ENCODE measurements around the gene SMYD3.
"Not testable (repeated sequence)": the region's sequence is repeated elsewhere in the genome, so short reads cannot be mapped to it uniquely, and the experiment has no call there.

SMYD3 gene

GRCh38 chr1:245978915-245979314 lies 528.2 kb downstream of the SMYD3 start:
- H3K27ac ChIP-seq (ENCODE audit: low read depth, low read length), result no peak overlapping the region
- H2AFZ ChIP-seq (ENCODE audit: low read depth, low read length, severe bottlenecking), result no peak overlapping the region
- no peak overlapping the region for H3K4me2 ChIP-seq (ENCODE audit: low read depth, low read length, poor library complexity, severe bottlenecking)
- H3K79me2 ChIP-seq (ENCODE audit: insufficient read depth, low read length), result no peaks in the 10 kb centered on the region
- no peak overlapping the region for H3K4me3 ChIP-seq (ENCODE audit: insufficient read depth, low read length, poor library complexity, severe bottlenecking)
- TF ChIP-seq CTCF (IDR thresholded peaks at IDR 0.05; ENCODE audit: insufficient read depth, low read length, poor library complexity, severe bottlenecking) (no peak), EZH2phosphoT487 (conservative IDR thresholded peaks at IDR 0.05; ENCODE audit: low read length) (no peak)
- H3K9ac ChIP-seq (ENCODE audit: low read length), result no peak overlapping the region
- no peaks in the 10 kb centered on the region for H3K27me3 ChIP-seq (ENCODE audit: low read length)
- H3K36me3 ChIP-seq (ENCODE audit: low read length), result no peaks in the 10 kb centered on the region
- H4K20me1 ChIP-seq (ENCODE audit: low read depth, low read length), result no peaks in the 10 kb centered on the region
- no peaks in the 10 kb centered on the region for H3K9me3 ChIP-seq (ENCODE audit: insufficient read depth, low read length)
- no peaks in the 10 kb centered on the region for H3K9me2 ChIP-seq (replicated peaks; ENCODE audit: insufficient read depth, low read length)
- H3F3A ChIP-seq (ENCODE audit: insufficient read depth), result no peaks in the 10 kb centered on the region

DNA sequence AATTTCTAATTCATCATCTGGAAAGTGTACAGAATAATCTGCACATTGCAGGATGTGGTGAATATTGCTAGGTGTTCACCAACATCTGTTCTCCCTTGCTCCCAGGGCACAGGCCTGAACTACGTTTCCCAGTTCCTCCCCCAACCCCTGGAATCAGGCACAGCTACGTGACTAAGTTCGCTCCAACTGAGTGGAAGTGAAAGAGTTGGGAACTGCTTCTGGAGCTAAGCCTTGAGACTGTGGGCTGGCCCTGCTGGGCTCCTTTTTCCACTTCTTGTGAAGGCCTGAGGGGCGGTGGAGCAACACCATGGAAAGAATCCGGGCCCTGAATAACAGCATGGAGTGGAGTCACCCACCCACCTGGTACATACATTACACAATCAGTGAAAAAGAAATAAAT lies 534.6 kb downstream of the SMYD3 start:
- no peaks in the 10 kb centered on the region for H4K20me1 ChIP-seq (ENCODE audit: low read depth, low read length)
- H3K4me3 ChIP-seq (ENCODE audit: insufficient read depth, low read length, poor library complexity, severe bottlenecking), result no peak overlapping the region
- no peaks in the 10 kb centered on the region for H3K27me3 ChIP-seq (ENCODE audit: low read length)
- TF ChIP-seq CTCF (IDR thresholded peaks at IDR 0.05; ENCODE audit: insufficient read depth, low read length, poor library complexity, severe bottlenecking) (no peak), EZH2phosphoT487 (conservative IDR thresholded peaks at IDR 0.05; ENCODE audit: low read length) (no peak)
- no peaks in the 10 kb centered on the region for H3F3A ChIP-seq (ENCODE audit: insufficient read depth)
- H3K27ac ChIP-seq (ENCODE audit: low read depth, low read length), result no peak overlapping the region
- no peak overlapping the region for H3K4me2 ChIP-seq (ENCODE audit: low read depth, low read length, poor library complexity, severe bottlenecking)
- no peaks in the 10 kb centered on the region for H3K36me3 ChIP-seq (ENCODE audit: low read length)
- H2AFZ ChIP-seq (ENCODE audit: low read depth, low read length, severe bottlenecking), result no peak overlapping the region
- no peaks in the 10 kb centered on the region for H3K79me2 ChIP-seq (ENCODE audit: insufficient read depth, low read length)
- H3K9me3 ChIP-seq (ENCODE audit: insufficient read depth, low read length), result no peaks in the 10 kb centered on the region
- no peaks in the 10 kb centered on the region for H3K9me2 ChIP-seq (replicated peaks; ENCODE audit: insufficient read depth, low read length)
- no peak overlapping the region for H3K9ac ChIP-seq (ENCODE audit: low read length)

DNA sequence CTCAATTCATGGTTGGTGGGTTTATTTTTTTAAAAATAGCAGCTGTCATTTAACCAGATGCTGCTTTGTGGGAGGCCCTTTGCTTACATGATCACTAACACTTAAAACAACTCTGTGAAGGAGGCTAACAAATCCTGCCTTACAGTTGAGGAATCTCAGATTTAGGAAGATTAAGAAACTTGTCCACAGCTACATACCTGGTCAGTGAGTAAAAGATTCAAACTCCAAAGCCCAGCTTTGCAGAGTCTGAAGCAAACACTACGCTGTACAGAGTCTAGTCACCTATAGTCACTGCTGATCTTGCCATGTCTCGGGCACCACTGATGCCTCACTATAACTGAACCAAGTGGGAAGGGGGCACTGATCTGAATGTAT lies 535.4 kb downstream of the SMYD3 start:
- Histone ChIP-seq H3K9me2 (replicated peaks; ENCODE audit: insufficient read depth, low read length) (no peaks in the 10 kb centered on the region), H3K4me3 (ENCODE audit: insufficient read depth, low read length, poor library complexity, severe bottlenecking) (no peak overlapping the region)

GRCh38 chr1:245971076-245971710 lies 535.9 kb downstream of the SMYD3 start:
- H4K20me1 ChIP-seq (ENCODE audit: low read depth, low read length), result not testable (repeated sequence)

More for the DNA sequence above, 535.4 kb downstream of the SMYD3 start:
- H3K36me3 ChIP-seq (ENCODE audit: low read length), result no peaks in the 10 kb centered on the region
- H3K9ac ChIP-seq (ENCODE audit: low read length), result no peak overlapping the region
- H3K79me2 ChIP-seq (ENCODE audit: insufficient read depth, low read length), result no peaks in the 10 kb centered on the region
- no peaks in the 10 kb centered on the region for H3K9me3 ChIP-seq (ENCODE audit: insufficient read depth, low read length)
- H3K4me2 ChIP-seq (ENCODE audit: low read depth, low read length, poor library complexity, severe bottlenecking), result no peak overlapping the region
- H4K20me1 ChIP-seq (ENCODE audit: low read depth, low read length), result no peaks in the 10 kb centered on the region
- no peak overlapping the region for H3K27ac ChIP-seq (ENCODE audit: low read depth, low read length)
- H3K27me3 ChIP-seq (ENCODE audit: low read length), result no peaks in the 10 kb centered on the region
- TF ChIP-seq CTCF (IDR thresholded peaks at IDR 0.05; ENCODE audit: insufficient read depth, low read length, poor library complexity, severe bottlenecking) (no peak), EZH2phosphoT487 (conservative IDR thresholded peaks at IDR 0.05; ENCODE audit: low read length) (no peak)
- H3F3A ChIP-seq (ENCODE audit: insufficient read depth), result no peaks in the 10 kb centered on the region
- no peak overlapping the region for H2AFZ ChIP-seq (ENCODE audit: low read depth, low read length, severe bottlenecking)

More at GRCh38 chr1:245971076-245971710, 535.9 kb downstream of the SMYD3 start:
- H3K36me3 ChIP-seq (ENCODE audit: low read length); H3K9ac ChIP-seq (ENCODE audit: low read length); H3F3A ChIP-seq (ENCODE audit: insufficient read depth); H3K9me2 ChIP-seq (replicated peaks; ENCODE audit: insufficient read depth, low read length); H3K4me3 ChIP-seq (ENCODE audit: insufficient read depth, low read length, poor library complexity, severe bottlenecking); H3K79me2 ChIP-seq (ENCODE audit: insufficient read depth, low read length); H3K4me2 ChIP-seq (ENCODE audit: low read depth, low read length, poor library complexity, severe bottlenecking); H3K27me3 ChIP-seq (ENCODE audit: low read length); H2AFZ ChIP-seq (ENCODE audit: low read depth, low read length, severe bottlenecking); H3K9me3 ChIP-seq (ENCODE audit: insufficient read depth, low read length); H3K27ac ChIP-seq (ENCODE audit: low read depth, low read length): not testable (repeated sequence)
